CD1c-positive myeloid dendritic cell (primary cell): Measurements from ENCODE around the gene MCRIP1.

Experiments
- DNase-seq: peaks from one replicate; pipeline ENCODE4 v3.0.0-alpha.2; 2016; ENCODE audit errors: extremely low spot score

MCRIP1 gene

GRCh38 chr17:81803728-81804558, 29.1 kb downstream of the MCRIP1 start, which contains the start of gene GCGR:
TSS of gene GCGR (plus strand) at chr17:81804150. CDS start at chr17:81809019, 4,869 bp downstream.
- no peak for DNase-seq

GRCh38 chr17:81802856-81803643, 30.0 kb downstream of the MCRIP1 start:
- no peak for DNase-seq

- DNase-seq = no peak
These were observed 30.9 kb downstream of the MCRIP1 start for GRCh38 chr17:81802048-81802758.

- DNase-seq = no peak
These were observed 31.8 kb downstream of the MCRIP1 start for GRCh38 chr17:81801327-81801726.

- DNase-seq = peak; percentile 18
These were observed 38.6 kb downstream of the MCRIP1 start for GRCh38 chr17:81794509-81794908.

GRCh38 chr17:81794074-81794476, 39.0 kb downstream of the MCRIP1 start:
- no peak for DNase-seq

GRCh38 chr17:81792675-81793615, 40.1 kb downstream of the MCRIP1 start:
- DNase-seq = no peak
